Right renal cortex interstitium (tissue), 3 donors: Measurements from ENCODE around the gene SPATA46. TPM values are rescaled to one million over a fixed set of nuclear protein-coding genes. Genes with fewer than 3 reads are reported as not detected.

ENCODE experiments used
- DNase-seq, 3 donors: peaks; one replicate each; pipeline ENCODE4 v3.0.0-alpha.2; 2013; ENCODE audit warnings: low read depth in 3 of 3, low spot score in 2 of 3
- polyA plus RNA-seq, 3 donors: library from polyadenylated mRNA; unstranded; fragments of 120-200 nt; gene quantifications; one replicate each; pipeline ENCODE4 v1.2.1, GENCODE V29; 2013; ENCODE audit not compliant: insufficient read length in 3 of 3

The SPATA46 gene
- polyA plus RNA-seq, 3 donors, result 0.25 to 0.51 (median 0.42) TPM

GRCh38 chr1:162391790-162392563 lies 15.3 kb upstream of the SPATA46 start:
- no peak for DNase-seq

- DNase-seq, result no peak
Observed at GRCh38 chr1:162390396-162391185, 13.9 kb upstream of the SPATA46 start.

GRCh38 chr1:162389971-162390370 lies 13.3 kb upstream of the SPATA46 start:
- DNase-seq, result no peak

- no peak for DNase-seq
Observed at GRCh38 chr1:162389021-162389818, 12.6 kb upstream of the SPATA46 start.

GRCh38 chr1:162388615-162389014 lies 12.0 kb upstream of the SPATA46 start:
- no peak for DNase-seq

GRCh38 chr1:162388083-162388594 lies 11.5 kb upstream of the SPATA46 start:
- DNase-seq, result no peak

- DNase-seq, result no peak
Observed at GRCh38 chr1:162387226-162388082, 10.8 kb upstream of the SPATA46 start.

- no peak for DNase-seq
Observed at GRCh38 chr1:162386292-162387225, 9.9 kb upstream of the SPATA46 start.

GRCh38 chr1:162385702-162386101 lies 9.0 kb upstream of the SPATA46 start:
- DNase-seq, result no peak

GRCh38 chr1:162385280-162385623 lies 8.6 kb upstream of the SPATA46 start:
- DNase-seq, result no peak

- no peak for DNase-seq
Observed at GRCh38 chr1:162384601-162385279, 8.1 kb upstream of the SPATA46 start.

GRCh38 chr1:162384116-162384515 lies 7.5 kb upstream of the SPATA46 start:
- DNase-seq, result no peak

GRCh38 chr1:162383516-162383915 lies 6.9 kb upstream of the SPATA46 start:
- no peak for DNase-seq

GRCh38 chr1:162383091-162383490 lies 6.4 kb upstream of the SPATA46 start:
- DNase-seq, result no peak

GRCh38 chr1:162381941-162382750 lies 5.5 kb upstream of the SPATA46 start:
- DNase-seq, result no peak

GRCh38 chr1:162381383-162381782 lies 4.7 kb upstream of the SPATA46 start, which contains the start of gene C1orf226:
Gene C1orf226, plus strand, starts transcription at chr1:162381728. Its CDS starts 174 bp downstream, at chr1:162381902.
- no peak for DNase-seq

- DNase-seq, result no peak
Observed at GRCh38 chr1:162380061-162380846, 3.6 kb upstream of the SPATA46 start.
